ENCODE measurements around the gene C6orf120.

Gene C6orf120

GRCh38 chr6:169701954-169702839 is at the start of gene C6orf120, which contains the start of gene WDR27:
TSS of gene C6orf120 (plus strand) at chr6:169702126. CDS start at chr6:169702460, 334 bp downstream.
TSS of gene WDR27 (minus strand) at chr6:169702029. CDS start at chr6:169689005, 13,024 bp downstream.
- peak; percentile 98 for DNase-seq (ENCODE audit: low read depth in 2 of 2)

- DNase-seq (ENCODE audit: low read depth in 2 of 2): no peak
Measured at GRCh38 chr6:169652896-169653295, 49.0 kb upstream of the C6orf120 start.

- no peak for DNase-seq (ENCODE audit: low read depth in 2 of 2)
Measured at GRCh38 chr6:169653691-169654090, 48.2 kb upstream of the C6orf120 start.

GRCh38 chr6:169654598-169655391 is 47.1 kb upstream of the C6orf120 start:
- DNase-seq (ENCODE audit: low read depth in 2 of 2): peak; percentile 22 to 43

GRCh38 chr6:169656546-169657283 is 45.2 kb upstream of the C6orf120 start:
- DNase-seq (ENCODE audit: low read depth in 2 of 2): no peak

GRCh38 chr6:169657284-169657610 is 44.7 kb upstream of the C6orf120 start:
- DNase-seq (ENCODE audit: low read depth in 2 of 2): no peak

- no peak for DNase-seq (ENCODE audit: low read depth in 2 of 2)
Measured at GRCh38 chr6:169659820-169660610, 41.9 kb upstream of the C6orf120 start.

GRCh38 chr6:169660751-169661390 is 41.1 kb upstream of the C6orf120 start:
- no peak for DNase-seq (ENCODE audit: low read depth in 2 of 2)

GRCh38 chr6:169661391-169661756 is 40.6 kb upstream of the C6orf120 start:
- no peak for DNase-seq (ENCODE audit: low read depth in 2 of 2)

- DNase-seq (ENCODE audit: low read depth in 2 of 2): no peak
Measured at GRCh38 chr6:169663468-169663867, 38.5 kb upstream of the C6orf120 start.

- DNase-seq (ENCODE audit: low read depth in 2 of 2): no peak
Measured at GRCh38 chr6:169664227-169664626, 37.7 kb upstream of the C6orf120 start.

GRCh38 chr6:169665289-169665688 is 36.6 kb upstream of the C6orf120 start:
- DNase-seq (ENCODE audit: low read depth in 2 of 2): no peak

GRCh38 chr6:169666441-169666840 is 35.5 kb upstream of the C6orf120 start:
- no peak for DNase-seq (ENCODE audit: low read depth in 2 of 2)

- DNase-seq (ENCODE audit: low read depth in 2 of 2): no peak
Measured at GRCh38 chr6:169667716-169668115, 34.2 kb upstream of the C6orf120 start.

- no peak for DNase-seq (ENCODE audit: low read depth in 2 of 2)
Measured at GRCh38 chr6:169668203-169668847, 33.6 kb upstream of the C6orf120 start.

- no peak for DNase-seq (ENCODE audit: low read depth in 2 of 2)
Measured at GRCh38 chr6:169669147-169669546, 32.8 kb upstream of the C6orf120 start.

- no peak for DNase-seq (ENCODE audit: low read depth in 2 of 2)
Measured at GRCh38 chr6:169669889-169670288, 32.0 kb upstream of the C6orf120 start.

- DNase-seq (ENCODE audit: low read depth in 2 of 2): no peak
Measured at GRCh38 chr6:169671563-169671962, 30.4 kb upstream of the C6orf120 start.

- no peak for DNase-seq (ENCODE audit: low read depth in 2 of 2)
Measured at GRCh38 chr6:169675011-169675410, 26.9 kb upstream of the C6orf120 start.

GRCh38 chr6:169677096-169677495 is 24.8 kb upstream of the C6orf120 start:
- no peak for DNase-seq (ENCODE audit: low read depth in 2 of 2)
